Heart left ventricle (tissue), 16 donors: ENCODE results near the gene OR1I1. TPM values are rescaled to one million over a fixed set of nuclear protein-coding genes. Genes with fewer than 3 reads are reported as not detected.

Experiments
- ATAC-seq, 4 donors: fragments of 200-7000 bp; cut with Tn5 transposase; one replicate each; pipeline ENCODE4 v1.9.1; 2020 to 2022; ENCODE audit warnings: moderate library complexity in 4 of 4, mild to moderate bottlenecking in 3 of 4, moderate number of reproducible peaks in 1 of 4
- DNase-seq, 5 donors: peaks; one replicate each; pipeline ENCODE4 v3.0.0-alpha.2; 2020
- H3K27ac ChIP-seq, 12 donors: fragments of 200-600 bp; sonication (generic) in 4 of 12; one replicate each; pipeline versions ENCODE4 v1.5.0 to v1.8.0; 2016 to 2022; ENCODE audit warnings: mild to moderate bottlenecking in 2 of 12
- H3K27me3 ChIP-seq, 9 donors: fragments of 200-600 bp; sonication (generic) in 2 of 9; one replicate each; pipeline versions ENCODE4 v1.5.1 to v1.8.0; 2016 to 2022; ENCODE audit warnings: mild to moderate bottlenecking in 3 of 9
- H3K36me3 ChIP-seq, 9 donors: fragments of 200-600 bp; sonication (generic) in 2 of 9; one replicate each; pipeline versions ENCODE4 v1.5.0 to v1.8.0; 2018 to 2022; ENCODE audit warnings: mild to moderate bottlenecking in 2 of 9
- H3K4me1 ChIP-seq, 12 donors: fragments of 200-600 bp; sonication (generic) in 4 of 12; one replicate each; pipeline versions ENCODE4 v1.5.0 to v1.8.0; 2016 to 2022; ENCODE audit warnings: mild to moderate bottlenecking in 3 of 12
- H3K4me3 ChIP-seq, 12 donors: fragments of 200-600 bp; sonication (generic) in 4 of 12; one replicate each; pipeline versions ENCODE4 v1.5.0 to v1.8.0; 2017 to 2022; ENCODE audit warnings: mild to moderate bottlenecking in 9 of 12, moderate library complexity in 4 of 12
- H3K9me3 ChIP-seq, 12 donors: fragments of 200-600 bp; sonication (generic) in 4 of 12; one replicate each; pipeline versions ENCODE4 v1.5.0 to v1.8.0; 2016 to 2022; ENCODE audit warnings: mild to moderate bottlenecking in 1 of 12
- POLR2A ChIP-seq, 2 donors: fragments of 450-650 bp; IDR thresholded peaks; one replicate each; pipeline ENCODE4 v1.6.1; 2017; ENCODE audit warnings: antibody characterized with exemption in 2 of 2, mild to moderate bottlenecking in 2 of 2, moderate library complexity in 2 of 2
- WGBS, 4 donors: extraction: QIAGEN DNeasy Blood & Tissue Kit in 2 of 4; methylation state at CpG; one replicate each; pipeline versions ENCODE4 v1.1.5 to v1.1.7; 2013 to 2018; 5-methylcytosine and 5-hydroxymethylcytosine counted together
- intact Hi-C, 10 donors: fragments of 100-400 bp; cut with DNase I; formaldehyde crosslinking; loops; one replicate each; pipeline versions ENCODE4 v1.11.1 to v1.14.2; 2022
- polyA plus RNA-seq, 2 donors: library from polyadenylated mRNA; stranded (reverse); fragments of 200-250 nt; gene quantifications; one replicate each; pipeline ENCODE4 v1.2.3, GENCODE V29; 2013
- total RNA-seq, 9 donors: library from RNA; depleted of rRNA in 2 of 9; stranded (reverse); fragments of >200 nt in 2 of 9; fragmentation: NEBNext Ultra II Directional in 3 of 9; extraction: Animal tissue kit (Norgen Biotek cat#: 25700) in 3 of 9; gene quantifications; one replicate each; pipeline versions ENCODE4 v1.1.0 to v1.2.4, GENCODE V29; 2016 to 2023
- TF ChIP-seq, protein P1 (sequence below), 12 donors: fragments of 200-600 bp; sonication (generic) in 4 of 12; IDR thresholded peaks; one replicate each; pipeline versions ENCODE4 v1.5.0 to v1.8.0; 2018 to 2022; ENCODE audit warnings: antibody characterized with exemption in 12 of 12, mild to moderate bottlenecking in 5 of 12
- donor health status: ischemic (EF 13 %, LVEDD 7.1; RV severe dilation, severe dysfunction).
- donor health status: healthy with polysubstance abuse.
- donor health status: DM: no; HTN: yes; CAD: no.
- donor health status: DM: no; HTN: no; CAD: no.
- donor health status: ischemic (EF 25% LVEDD 6.9; RV normal size, moderate dysfunction).
- donor health status: ischemic (EF 25% LVEDD 5.7; RV mildly dilated, moderate dysfunction).
- donor health status: healthy.
- donor health status: DM: yes; HTN: yes; CAD: no.
- donor health status: ischemic (EF 35%, LVEDD 5.7; RV mildly dilated, moderate dysfunction).
- donor health status: nonischemic (EF 11% LVEDD 7.7; RV severe dilation, severe dysfunction).
- donor health status: DM: yes; HTN: yes; CAD: no.
- donor health status: PGD.
- donor health status: ischemic (EF 29% LVEDD 5.4; RV normal size, mild dysfunction).
- donor health status: nonischemic (EF 23%, LVEDD 6.1; RV moderate dilation, normal function).

OR1I1 gene
- total and polyA plus RNA-seq, 11 donors, result not detected

DNA sequence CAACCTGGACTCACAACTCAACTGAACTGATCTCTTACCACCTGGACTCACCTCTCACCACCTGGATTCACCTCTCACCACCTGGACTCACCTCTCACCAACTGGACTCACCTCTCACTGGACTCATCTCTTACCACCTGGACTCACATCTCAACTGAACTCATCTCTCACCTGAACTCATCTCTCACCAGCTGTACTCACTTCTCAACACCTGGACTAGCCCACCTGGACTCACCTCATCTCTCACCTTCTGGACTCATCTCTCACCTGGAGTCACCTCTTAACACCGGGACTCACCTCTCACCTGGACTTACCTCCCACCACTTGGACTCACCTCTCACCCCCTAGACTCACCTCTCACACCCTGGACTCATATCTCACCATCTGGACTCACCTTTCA, 40.0 kb upstream of the OR1I1 start:
- TF ChIP-seq, protein P1, sequence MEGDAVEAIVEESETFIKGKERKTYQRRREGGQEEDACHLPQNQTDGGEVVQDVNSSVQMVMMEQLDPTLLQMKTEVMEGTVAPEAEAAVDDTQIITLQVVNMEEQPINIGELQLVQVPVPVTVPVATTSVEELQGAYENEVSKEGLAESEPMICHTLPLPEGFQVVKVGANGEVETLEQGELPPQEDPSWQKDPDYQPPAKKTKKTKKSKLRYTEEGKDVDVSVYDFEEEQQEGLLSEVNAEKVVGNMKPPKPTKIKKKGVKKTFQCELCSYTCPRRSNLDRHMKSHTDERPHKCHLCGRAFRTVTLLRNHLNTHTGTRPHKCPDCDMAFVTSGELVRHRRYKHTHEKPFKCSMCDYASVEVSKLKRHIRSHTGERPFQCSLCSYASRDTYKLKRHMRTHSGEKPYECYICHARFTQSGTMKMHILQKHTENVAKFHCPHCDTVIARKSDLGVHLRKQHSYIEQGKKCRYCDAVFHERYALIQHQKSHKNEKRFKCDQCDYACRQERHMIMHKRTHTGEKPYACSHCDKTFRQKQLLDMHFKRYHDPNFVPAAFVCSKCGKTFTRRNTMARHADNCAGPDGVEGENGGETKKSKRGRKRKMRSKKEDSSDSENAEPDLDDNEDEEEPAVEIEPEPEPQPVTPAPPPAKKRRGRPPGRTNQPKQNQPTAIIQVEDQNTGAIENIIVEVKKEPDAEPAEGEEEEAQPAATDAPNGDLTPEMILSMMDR (IDR thresholded peaks at IDR 0.05), result no peak
- no peak for TF ChIP-seq POLR2A (IDR thresholded peaks at IDR 0.05)
- ATAC-seq (no peak), DNase-seq (no peak)
- H3K4me3 ChIP-seq, result no peak overlapping the region
- no peak overlapping the region for H3K27ac ChIP-seq
- no peaks in the 10 kb centered on the region for H3K9me3 ChIP-seq
- H3K36me3 ChIP-seq, result no peaks in the 10 kb centered on the region
- peaks cover 0 to 24% (median 0%) of the 10 kb centered on the region in 9 donors for H3K27me3 ChIP-seq
- WGBS, 4 donors, result 71 to 77% (median 73%) methylated on average over 1 of the region's 1 CpG
- intact Hi-C loops, result no loop called here
- H3K4me1 ChIP-seq, result no peaks in the 10 kb centered on the region

DNA sequence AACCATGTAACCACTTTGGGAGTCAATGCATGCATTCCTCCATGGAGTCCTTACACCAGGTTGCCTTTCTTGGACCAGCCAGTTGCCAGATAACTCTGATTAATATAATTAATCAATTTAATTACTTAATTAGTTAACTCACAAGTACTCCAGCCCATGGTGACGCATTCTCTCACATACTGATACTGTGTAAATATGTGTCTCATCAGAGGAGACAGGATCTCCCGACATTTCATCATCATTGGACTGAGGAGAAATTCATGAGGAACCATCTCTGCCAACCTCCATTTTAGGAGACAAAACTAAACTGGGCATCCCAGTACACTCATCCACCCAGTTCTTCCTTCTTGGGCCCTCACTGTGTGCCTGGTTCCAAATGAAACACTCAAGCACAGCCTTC, 39.2 kb upstream of the OR1I1 start:
- Histone ChIP-seq H3K27ac (no peak overlapping the region), H3K9me3 (no peaks in the 10 kb centered on the region), H3K4me1 (no peaks in the 10 kb centered on the region), H3K4me3 (no peak overlapping the region), H3K36me3 (no peaks in the 10 kb centered on the region), H3K27me3 (peaks cover 0 to 19% (median 0%) of the 10 kb centered on the region in 9 donors)
- ATAC-seq, result no peak
- 80 to 89% (median 85%) methylated on average over 2 of the region's 2 CpGs for WGBS, 4 donors
- TF ChIP-seq, protein P1 (IDR thresholded peaks at IDR 0.05), result no peak
- no peak for TF ChIP-seq POLR2A (IDR thresholded peaks at IDR 0.05)
- no peak for DNase-seq
- intact Hi-C loops, result no loop called here

DNA sequence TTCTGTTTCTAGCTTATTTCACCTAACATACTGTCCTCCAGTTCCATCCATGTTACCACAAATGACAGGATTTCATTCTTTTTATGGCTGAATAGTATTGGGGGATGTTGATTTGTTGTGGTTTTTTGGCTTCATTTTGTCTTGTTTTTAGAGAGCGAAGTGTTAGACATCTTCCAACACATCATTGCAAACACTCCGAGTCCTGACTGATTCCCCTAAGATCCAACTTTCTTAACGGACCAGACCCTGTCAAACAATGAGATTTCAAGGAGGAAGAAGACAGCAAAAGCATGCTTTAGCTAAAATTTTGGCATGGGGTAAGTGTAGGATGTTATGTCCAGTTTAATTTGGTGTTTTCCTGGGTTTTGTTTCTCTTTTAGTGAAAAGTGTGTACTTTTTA, 36.5 kb upstream of the OR1I1 start:
- no peaks in the 10 kb centered on the region for H3K36me3 ChIP-seq
- no peaks in the 10 kb centered on the region for H3K4me1 ChIP-seq
- H3K4me3 ChIP-seq, result no peak overlapping the region
- WGBS, 4 donors, result 49 to 83% (median 62%) methylated on average over 3 of the region's 3 CpGs
- no peaks in the 10 kb centered on the region for H3K9me3 ChIP-seq
- intact Hi-C loops, result no loop called here
- H3K27ac ChIP-seq, result no peak overlapping the region
- DNase-seq, result no peak
- TF ChIP-seq POLR2A (IDR thresholded peaks at IDR 0.05), result no peak
- TF ChIP-seq, protein P1 (IDR thresholded peaks at IDR 0.05), result no peak
- ATAC-seq, result no peak
- peaks cover 0 to 26% (median 0%) of the 10 kb centered on the region in 9 donors for H3K27me3 ChIP-seq

DNA sequence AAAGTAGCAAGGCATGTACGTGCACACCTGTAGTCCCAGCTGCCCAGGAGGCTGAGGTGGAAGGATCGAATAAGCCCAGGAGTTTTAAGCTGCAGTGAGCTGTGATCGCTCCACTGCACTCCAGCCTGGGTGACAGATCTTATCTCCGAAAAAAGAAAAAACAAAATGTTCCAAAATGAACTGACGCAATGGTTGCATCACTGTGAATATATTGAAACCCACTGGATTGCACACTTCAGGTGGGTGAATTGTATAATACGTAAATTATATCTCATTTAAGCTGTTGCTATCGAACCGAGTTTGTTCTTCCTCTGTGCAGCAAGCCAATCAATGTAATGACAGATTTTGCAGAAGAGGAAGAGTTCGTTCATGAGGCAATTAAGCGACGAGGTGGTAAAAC, 34.3 kb upstream of the OR1I1 start:
- ATAC-seq (no peak), DNase-seq (no peak)
- H3K9me3 ChIP-seq, result no peaks in the 10 kb centered on the region
- H3K4me1 ChIP-seq, result no peaks in the 10 kb centered on the region
- peaks cover 0 to 21% (median 3%) of the 10 kb centered on the region in 9 donors for H3K27me3 ChIP-seq
- no peak for TF ChIP-seq POLR2A (IDR thresholded peaks at IDR 0.05)
- TF ChIP-seq, protein P1 (IDR thresholded peaks at IDR 0.05), result no peak
- no peak overlapping the region for H3K4me3 ChIP-seq
- intact Hi-C loops, result no loop called here
- WGBS, 4 donors, result 73 to 85% (median 79%) methylated on average over 11 of the region's 11 CpGs
- no peaks in the 10 kb centered on the region for H3K36me3 ChIP-seq
- H3K27ac ChIP-seq, result no peak overlapping the region
